GM12801 (cell line): ENCODE results near the gene RAMP2.

Source experiments
- CTCF ChIP-seq: IDR thresholded peaks from one replicate; pipeline ENCODE4 v1.5.1; 2011; ENCODE audit warnings: control low read depth; ENCODE audit not compliant: insufficient read length; ENCODE audit errors: extremely low read depth

The RAMP2 gene

GRCh38 chr17:42760652-42761581 lies at the start of gene RAMP2:
RAMP2 (plus strand) TSS chr17:42761227; CDS start chr17:42761262, 35 bp downstream.
- no peak for TF ChIP-seq CTCF

- no peak for TF ChIP-seq CTCF
These were observed 39.9 kb upstream of the RAMP2 start for GRCh38 chr17:42720996-42721583.

- no peak for TF ChIP-seq CTCF
These were observed 37.4 kb upstream of the RAMP2 start for GRCh38 chr17:42723636-42724035.

GRCh38 chr17:42725143-42725542 lies 35.9 kb upstream of the RAMP2 start:
- TF ChIP-seq CTCF, result no peak

GRCh38 chr17:42740699-42741098 lies 20.3 kb upstream of the RAMP2 start:
- no peak for TF ChIP-seq CTCF

- TF ChIP-seq CTCF, result no peak
These were observed 17.3 kb upstream of the RAMP2 start for GRCh38 chr17:42743595-42744282.

- no peak for TF ChIP-seq CTCF
These were observed 16.7 kb upstream of the RAMP2 start for GRCh38 chr17:42744283-42744805.
